Umbilical cord (tissue), 2 donors: ENCODE measurements around the gene IL10. TPM values are rescaled to one million over a fixed set of nuclear protein-coding genes. Genes with fewer than 3 reads are reported as not detected.
A peak's percentile ranks its signal among the peaks of the same experiment; 100 is the strongest.

Experiments used
- DNase-seq: peaks from one replicate; pipeline ENCODE4 v3.0.0-alpha.2; 2015; ENCODE audit warnings: low spot score
- total RNA-seq: library from RNA; depleted of rRNA; stranded (reverse); fragments of >200 nt; gene quantifications from one replicate; pipeline ENCODE4 v1.2.3, GENCODE V29; 2014; ENCODE audit warnings: low replicate concordance; ENCODE audit not compliant: insufficient read depth

IL10 gene
- total RNA-seq, 1 donor from 2014 or later, result not detected

GRCh38 chr1:206734499-206735142 lies 37.7 kb downstream of the IL10 start:
- DNase-seq, result no peak

DNA sequence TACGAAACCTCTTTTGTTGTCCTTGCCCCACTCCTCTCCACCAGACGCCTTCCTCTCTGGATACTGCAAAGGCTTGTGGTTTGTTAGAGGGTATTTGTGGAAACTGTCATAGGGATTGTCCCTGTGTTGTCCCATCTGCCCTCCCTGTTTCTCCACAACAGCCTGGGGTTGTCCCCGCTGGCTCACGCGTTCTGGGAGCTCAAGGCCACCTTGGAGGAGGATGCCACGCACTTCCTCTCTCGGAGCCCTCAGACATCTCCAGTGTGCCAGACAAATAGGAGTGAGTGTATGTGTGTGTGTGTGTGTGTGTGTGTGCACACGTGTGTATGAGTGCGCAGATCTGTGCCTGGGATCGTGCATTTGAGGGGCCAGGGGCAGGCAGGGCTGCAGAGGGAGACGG lies 39.3 kb downstream of the IL10 start:
- DNase-seq, result no peak

DNA sequence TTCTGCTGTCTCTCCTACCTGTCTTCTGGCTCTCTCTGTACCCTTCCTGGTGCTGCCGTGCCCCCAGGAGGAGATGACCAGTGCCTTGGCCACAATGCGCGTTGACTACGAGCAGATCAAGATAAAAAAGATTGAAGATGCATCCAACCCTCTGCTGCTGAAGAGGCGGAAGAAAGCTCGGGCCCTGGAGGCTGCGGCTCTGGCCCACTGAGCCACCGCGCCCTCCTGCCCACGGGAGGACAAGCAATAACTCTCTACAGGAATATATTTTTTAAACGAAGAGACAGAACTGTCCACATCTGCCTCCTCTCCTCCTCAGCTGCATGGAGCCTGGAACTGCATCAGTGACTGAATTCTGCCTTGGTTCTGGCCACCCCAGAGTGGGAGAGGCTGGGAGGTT lies 39.8 kb downstream of the IL10 start:
- DNase-seq, result no peak

GRCh38 chr1:206729507-206729906 lies 42.8 kb downstream of the IL10 start:
- no peak for DNase-seq

- DNase-seq, result no peak
Observed at GRCh38 chr1:206729050-206729449, 43.2 kb downstream of the IL10 start.

- no peak for DNase-seq
Observed at GRCh38 chr1:206728697-206728987, 43.7 kb downstream of the IL10 start.

DNA sequence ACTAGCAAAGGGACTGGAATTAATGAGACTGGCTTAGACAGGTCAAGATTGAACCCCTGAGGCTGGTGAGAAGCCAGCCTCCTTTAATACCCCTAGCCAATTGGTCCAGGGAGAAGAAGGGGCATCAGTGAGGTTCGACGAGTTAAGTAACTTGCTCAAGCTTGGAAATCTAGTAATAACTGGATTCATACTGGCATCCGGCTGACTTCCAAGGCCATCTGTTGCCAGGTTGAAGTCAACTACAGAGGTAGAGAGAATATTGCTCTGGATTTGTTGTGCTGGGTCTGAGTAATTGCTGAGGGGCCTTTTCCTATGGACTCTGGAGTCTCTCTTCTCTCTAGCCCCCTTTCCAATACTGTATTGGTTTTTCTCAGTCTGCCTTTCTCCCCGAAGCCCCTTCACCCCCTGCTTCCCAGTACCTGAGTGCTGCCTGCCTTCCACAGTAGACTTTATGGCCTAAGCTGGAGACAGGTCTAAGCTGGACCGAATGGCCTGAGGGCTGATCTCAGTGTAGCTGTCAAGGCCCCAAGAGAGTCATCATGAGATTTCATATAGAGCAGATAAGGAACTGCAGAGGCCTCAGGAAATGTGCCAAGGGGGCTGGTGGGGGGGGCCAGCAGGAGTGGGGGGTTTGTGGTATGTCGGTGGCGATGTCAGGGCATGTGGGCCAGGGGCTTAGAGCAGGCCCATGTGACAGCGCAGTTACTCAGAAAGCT lies 44.2 kb downstream of the IL10 start:
- no peak for DNase-seq

DNA sequence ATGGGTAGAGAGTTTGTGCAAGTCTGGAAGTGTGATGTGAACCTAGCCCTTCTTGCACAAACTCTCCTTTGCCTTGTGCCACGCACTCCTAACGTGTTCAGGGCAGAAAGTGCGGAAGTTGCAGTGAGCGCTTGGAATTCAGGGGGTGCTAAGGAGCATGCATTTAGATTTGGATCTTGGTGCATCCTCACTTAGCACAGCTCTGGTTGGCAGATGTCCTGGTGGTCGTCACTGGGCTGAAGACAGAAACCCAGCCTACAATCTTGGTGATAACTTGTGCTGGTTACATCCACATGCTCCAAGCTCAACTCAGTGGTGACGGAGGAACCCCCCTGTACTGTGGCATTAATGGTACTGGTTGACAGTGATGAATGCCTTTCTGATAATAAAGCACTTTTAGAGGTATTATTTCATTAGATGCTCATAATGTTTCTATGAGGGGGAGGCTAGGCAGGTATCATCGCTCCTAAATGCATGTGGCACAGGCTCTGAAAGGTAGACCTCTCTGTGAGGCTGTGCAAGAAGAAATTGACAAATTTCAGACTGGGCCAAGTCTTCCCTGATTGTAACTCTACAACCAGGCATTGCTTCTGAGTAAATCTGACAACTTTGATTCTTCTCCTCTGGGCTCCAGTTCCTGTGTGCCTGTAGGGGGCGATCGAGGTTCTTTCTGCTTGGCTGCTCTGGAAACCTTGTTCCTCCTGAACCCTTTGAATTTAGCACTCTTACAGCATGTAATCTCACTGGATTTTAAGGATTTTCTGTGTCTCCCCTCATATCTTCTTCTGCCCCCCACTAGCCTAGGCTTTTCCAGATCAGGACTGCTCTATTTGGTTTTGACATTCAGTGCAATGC lies 47.0 kb downstream of the IL10 start:
- peak; percentile 28 for DNase-seq

DNA sequence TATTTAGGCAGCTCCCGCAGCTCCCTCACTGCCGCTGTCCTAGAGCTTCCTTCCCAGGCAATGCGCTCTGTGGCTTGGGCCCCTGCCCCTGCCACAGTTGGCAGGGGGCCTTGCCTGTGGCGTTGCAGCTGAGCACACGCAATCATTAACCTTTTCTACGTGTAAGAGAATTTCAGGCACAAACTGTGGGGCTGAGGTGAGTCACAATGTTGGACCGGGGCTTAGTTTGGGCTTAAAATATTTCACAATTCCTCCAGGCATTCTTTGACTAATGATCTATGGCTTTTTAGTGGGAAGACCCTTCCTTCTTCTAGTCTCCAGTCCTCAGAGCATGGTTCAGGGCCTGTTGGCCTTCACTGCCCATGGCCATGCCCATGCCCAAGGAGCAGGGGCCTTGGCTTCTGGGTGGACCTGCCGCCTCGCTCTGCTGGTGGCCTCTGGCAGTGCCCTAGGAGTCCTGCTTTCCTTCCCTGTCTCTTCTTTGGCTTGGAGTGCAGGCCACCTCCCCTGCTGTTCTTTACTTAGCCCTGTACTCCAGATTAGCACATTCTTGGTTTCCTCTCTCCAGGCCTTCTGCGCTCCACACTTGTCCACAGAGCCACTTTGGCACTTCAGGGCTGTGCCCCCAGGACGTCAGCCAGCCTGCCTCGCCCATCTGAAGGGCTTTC lies 48.4 kb downstream of the IL10 start:
- no peak for DNase-seq

GRCh38 chr1:206723462-206723804 lies 48.9 kb downstream of the IL10 start:
- DNase-seq, result no peak

- no peak for DNase-seq
Observed at GRCh38 chr1:206722751-206723461, 49.4 kb downstream of the IL10 start.

DNA sequence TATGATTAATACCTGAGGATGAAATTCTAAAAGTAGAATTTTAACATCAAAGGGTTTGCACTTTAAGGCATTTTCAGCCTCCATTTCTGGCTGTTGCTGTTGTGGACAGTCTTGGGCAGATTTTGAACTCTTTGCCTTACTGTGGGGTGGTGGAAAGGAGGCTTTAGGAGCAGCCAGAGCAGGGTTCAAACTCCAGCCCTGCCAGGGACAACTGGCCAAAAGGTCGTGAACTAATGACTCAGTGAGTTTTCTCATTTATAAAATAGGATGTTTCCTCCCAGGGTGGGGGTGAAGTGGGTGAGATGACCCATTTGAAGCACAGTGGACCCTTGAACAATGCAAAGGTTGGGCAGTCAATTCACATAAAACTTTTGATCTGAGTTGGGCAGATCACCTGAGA lies 50.8 kb downstream of the IL10 start:
- no peak for DNase-seq

- no peak for DNase-seq
Observed at GRCh38 chr1:206719169-206719839, 53.0 kb downstream of the IL10 start.

- DNase-seq, result no peak
Observed at GRCh38 chr1:206717674-206717989, 54.7 kb downstream of the IL10 start.

Other genes starting within 250 kb of the IL10 start
- gene EIF2D, start 160.0 kb downstream of the IL10 start, total RNA-seq, result 26.7 TPM
- 17.8 TPM for gene DYRK3, start 137.0 kb downstream of the IL10 start, total RNA-seq
- 20.7 TPM for gene MAPKAPK2, start 87.6 kb downstream of the IL10 start, total RNA-seq
- gene IL19, start 1.7 kb downstream of the IL10 start, total RNA-seq, result not detected
- gene IL20, start 93.1 kb upstream of the IL10 start, total RNA-seq, result 2.2 TPM
- gene IL24, start 124.9 kb upstream of the IL10 start, total RNA-seq, result not detected
- not detected for gene FCMR, start 149.4 kb upstream of the IL10 start, total RNA-seq
- 5.8 TPM for gene PIGR, start 174.0 kb upstream of the IL10 start, total RNA-seq
- gene FCAMR, start 198.0 kb upstream of the IL10 start, total RNA-seq, result 2.2 TPM